ENCODE results near the gene RGL3. TPM values are rescaled to one million over a fixed set of nuclear protein-coding genes. Genes with fewer than 3 reads are reported as not detected.

RGL3 gene
- total RNA-seq, 1 donor from 2014 or later, result 3.6 TPM

- Histone ChIP-seq H2AFZ (ENCODE audit: low read depth, low read length) (no peak overlapping the region), H3K79me2 (ENCODE audit: insufficient read depth, low read length) (no peaks in the 10 kb centered on the region), H3K4me2 (ENCODE audit: low read length) (peak overlapping the region; percentile 54), H3K36me3 (ENCODE audit: insufficient read depth, low read length) (no peaks in the 10 kb centered on the region), H3K27me3 (ENCODE audit: insufficient read depth, low read length) (peaks cover 58% of the 10 kb centered on the region), H3K4me3 (ENCODE audit: insufficient read depth, low read depth, low read length) (no peak overlapping the region), H3K27ac (ENCODE audit: low read depth, low read length) (no peak overlapping the region), H3K9ac (ENCODE audit: low read length) (no peak overlapping the region), H4K20me1 (ENCODE audit: insufficient read depth, low read length) (no peaks in the 10 kb centered on the region), H3K9me3 (ENCODE audit: insufficient read depth, low read depth, low read length) (no peaks in the 10 kb centered on the region), H3K4me1 (ENCODE audit: insufficient read depth, low read length) (peaks cover 3% of the 10 kb centered on the region)
- Mint-ChIP-seq H3K4me1 (ENCODE audit: low read depth, unreplicated experiment) (no peaks in the 10 kb centered on the region), H3K27ac (ENCODE audit: unreplicated experiment) (no peak overlapping the region), H3K27me3 (ENCODE audit: low read depth, unreplicated experiment) (peaks cover 46% of the 10 kb centered on the region), H3K36me3 (ENCODE audit: low read depth, unreplicated experiment) (no peaks in the 10 kb centered on the region), H3K4me3 (ENCODE audit: unreplicated experiment) (no peak overlapping the region), H3K9me3 (ENCODE audit: unreplicated experiment) (peaks cover 3% of the 10 kb centered on the region)
- no peak for DNase-seq (ENCODE audit: low read depth)
- FAIRE-seq, result no peak
- no peak for TF ChIP-seq EZH2 (IDR thresholded peaks at IDR 0.05; ENCODE audit: insufficient read depth, low read length)
- no peak for TF ChIP-seq CTCF (IDR thresholded peaks at IDR 0.05; ENCODE audit: insufficient read depth, low read depth, low read length)
These were observed 1.6 kb upstream of the RGL3 start for GRCh38 chr19:11420429-11421370.

- H3K4me1 ChIP-seq (ENCODE audit: insufficient read depth, low read length), result peaks cover 3% of the 10 kb centered on the region
- no peaks in the 10 kb centered on the region for H3K36me3 Mint-ChIP-seq (ENCODE audit: low read depth, unreplicated experiment)
- no peak overlapping the region for H2AFZ ChIP-seq (ENCODE audit: low read depth, low read length)
- no peak overlapping the region for H3K4me3 ChIP-seq (ENCODE audit: insufficient read depth, low read depth, low read length)
- no peak overlapping the region for H3K9ac ChIP-seq (ENCODE audit: low read length)
- H3K79me2 ChIP-seq (ENCODE audit: insufficient read depth, low read length), result no peaks in the 10 kb centered on the region
- TF ChIP-seq CTCF (IDR thresholded peaks at IDR 0.05; ENCODE audit: insufficient read depth, low read depth, low read length) (no peak), EZH2 (IDR thresholded peaks at IDR 0.05; ENCODE audit: insufficient read depth, low read length) (no peak)
- H3K27me3 ChIP-seq (ENCODE audit: insufficient read depth, low read length), result peaks cover 47% of the 10 kb centered on the region
- DNase-seq (ENCODE audit: low read depth), result no peak
- no peak overlapping the region for H3K4me2 ChIP-seq (ENCODE audit: low read length)
- no peaks in the 10 kb centered on the region for H3K36me3 ChIP-seq (ENCODE audit: insufficient read depth, low read length)
- peaks cover 40% of the 10 kb centered on the region for H3K27me3 Mint-ChIP-seq (ENCODE audit: low read depth, unreplicated experiment)
- FAIRE-seq, result no peak
- no peaks in the 10 kb centered on the region for H3K9me3 Mint-ChIP-seq (ENCODE audit: unreplicated experiment)
- no peak overlapping the region for H3K27ac Mint-ChIP-seq (ENCODE audit: unreplicated experiment)
- no peaks in the 10 kb centered on the region for H3K4me1 Mint-ChIP-seq (ENCODE audit: low read depth, unreplicated experiment)
- peak overlapping the region; percentile 45 for H3K4me3 Mint-ChIP-seq (ENCODE audit: unreplicated experiment)
- no peaks in the 10 kb centered on the region for H4K20me1 ChIP-seq (ENCODE audit: insufficient read depth, low read length)
- H3K9me3 ChIP-seq (ENCODE audit: insufficient read depth, low read depth, low read length), result no peaks in the 10 kb centered on the region
- H3K27ac ChIP-seq (ENCODE audit: low read depth, low read length), result no peak overlapping the region
These were observed 993 bp downstream of the RGL3 start for GRCh38 chr19:11418094-11418548.

Measured in astrocyte (in vitro differentiated cells and primary cell).